Ovary (tissue), 9 donors: ENCODE results near the gene YAP1. TPM values are rescaled to one million over a fixed set of nuclear protein-coding genes. Genes with fewer than 3 reads are reported as not detected.
A peak's percentile ranks its signal among the peaks of the same experiment; 100 is the strongest.

ENCODE experiments used
- DNase-seq, 5 donors: peaks; one replicate each; pipeline ENCODE4 v3.0.0-alpha.2; 2019 to 2020
- H3K27ac ChIP-seq, 2 donors: fragments of 200-600 bp; one replicate each; pipeline versions ENCODE4 v1.5.1 to v1.8.0; 2019 to 2022
- H3K27me3 ChIP-seq: fragments of 200-600 bp; one replicate; pipeline ENCODE4 v1.8.0; 2022
- H3K36me3 ChIP-seq: fragments of 200-600 bp; sonication (generic); one replicate; pipeline ENCODE4 v1.5.1; 2019
- H3K4me1 ChIP-seq: one replicate; pipeline ENCODE4 v1.8.1; 2013; ENCODE audit warnings: mild to moderate bottlenecking, moderate library complexity; ENCODE audit not compliant: insufficient read depth
- H3K4me3 ChIP-seq: fragments of 200-600 bp; sonication (generic); one replicate; pipeline ENCODE4 v1.5.1; 2017
- H3K9me3 ChIP-seq, 2 donors: fragments of 200-600 bp in 1 of 2; sonication (generic) in 1 of 2; one replicate each; pipeline versions ENCODE4 v1.5.1 to v1.8.1; 2013 to 2019; ENCODE audit warnings: mild to moderate bottlenecking in 1 of 2, moderate library complexity in 1 of 2
- EP300 ChIP-seq: sonication (generic); formaldehyde crosslinking; IDR thresholded peaks from one replicate; pipeline ENCODE4 v1.6.1; 2017; ENCODE audit warnings: antibody characterized with exemption
- POLR2A ChIP-seq: fragments of 450-650 bp; IDR thresholded peaks from one replicate; pipeline ENCODE4 v1.6.1; 2017; ENCODE audit warnings: antibody characterized with exemption, mild to moderate bottlenecking, moderate library complexity
- WGBS, 3 donors: extraction: QIAGEN DNeasy Blood & Tissue Kit in 1 of 3; methylation state at CpG; one replicate each; pipeline versions ENCODE4 v1.1.5 to v1.1.7; 2013 to 2017; 5-methylcytosine and 5-hydroxymethylcytosine counted together
- intact Hi-C, 4 donors: fragments of 100-400 bp; cut with DNase I; formaldehyde crosslinking; loops; one replicate each; pipeline versions ENCODE4 v1.11.0 to v1.15.1; 2022 to 2023
- polyA plus RNA-seq, 2 donors: library from polyadenylated mRNA; stranded (reverse); fragments of 200-250 nt in 1 of 2; fragments of 350-450 nt in 1 of 2; fragmentation: Illumina TruSeq in 1 of 2; extraction: RNeasy Lipid Tissue Mini Kit (QIAGEN cat#74804) in 1 of 2; gene quantifications; one replicate each; pipeline ENCODE4 v1.2.3, GENCODE V29; 2013 to 2014
- total RNA-seq, 7 donors: library from RNA; depleted of rRNA in 2 of 7; stranded (reverse); fragments of >200 nt in 2 of 7; fragmentation: NEBNext Ultra II Directional in 3 of 7; extraction: Animal tissue kit (Norgen Biotek cat#: 25700) in 3 of 7; gene quantifications; one replicate each; pipeline versions ENCODE4 v1.1.0 to v1.2.4, GENCODE V29; 2016 to 2023
- TF ChIP-seq, protein P1 (sequence below), 3 donors: fragments of 450-650 bp in 2 of 3; fragments of 200-600 bp in 1 of 3; IDR thresholded peaks; one replicate each; pipeline versions ENCODE4 v1.5.1 to v1.8.0; 2016 to 2022; ENCODE audit warnings: antibody characterized with exemption in 3 of 3, mild to moderate bottlenecking in 1 of 3
- donor health status: DM: no; HTN: no; CAD: no; lungs with moderate emphysema.
- donor health status: DM: no; HTN: no; CAD: no.
- donor health status: Bipolar disorder and iron deficiency.
- donor health status: DM: yes; HTN: yes; CAD: no.
- donor health status: DM: no; HTN: no; CAD: no.
- donor health status: DM: yes; HTN: yes; CAD: no.

YAP1 gene
- total and polyA plus RNA-seq, 9 donors, result 70.3 to 184 (median 147) TPM

DNA sequence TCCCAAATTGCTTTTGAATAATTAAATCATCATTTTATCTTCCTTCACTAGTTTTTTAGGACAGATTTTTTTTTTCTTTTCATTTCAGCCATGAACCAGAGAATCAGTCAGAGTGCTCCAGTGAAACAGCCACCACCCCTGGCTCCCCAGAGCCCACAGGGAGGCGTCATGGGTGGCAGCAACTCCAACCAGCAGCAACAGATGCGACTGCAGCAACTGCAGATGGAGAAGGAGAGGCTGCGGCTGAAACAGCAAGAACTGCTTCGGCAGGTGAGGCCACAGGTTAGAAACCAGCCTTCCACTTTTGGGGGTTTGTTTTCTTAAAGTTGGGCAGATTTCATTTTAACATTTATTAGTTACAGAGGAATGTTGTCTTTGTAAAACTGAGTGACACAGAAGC is 95.6 kb downstream of the YAP1 start:
- DNase-seq, result no peak
- intact Hi-C loops, result no loop called here
- TF ChIP-seq POLR2A (no peak), EP300 (no peak)
- TF ChIP-seq, protein P1, sequence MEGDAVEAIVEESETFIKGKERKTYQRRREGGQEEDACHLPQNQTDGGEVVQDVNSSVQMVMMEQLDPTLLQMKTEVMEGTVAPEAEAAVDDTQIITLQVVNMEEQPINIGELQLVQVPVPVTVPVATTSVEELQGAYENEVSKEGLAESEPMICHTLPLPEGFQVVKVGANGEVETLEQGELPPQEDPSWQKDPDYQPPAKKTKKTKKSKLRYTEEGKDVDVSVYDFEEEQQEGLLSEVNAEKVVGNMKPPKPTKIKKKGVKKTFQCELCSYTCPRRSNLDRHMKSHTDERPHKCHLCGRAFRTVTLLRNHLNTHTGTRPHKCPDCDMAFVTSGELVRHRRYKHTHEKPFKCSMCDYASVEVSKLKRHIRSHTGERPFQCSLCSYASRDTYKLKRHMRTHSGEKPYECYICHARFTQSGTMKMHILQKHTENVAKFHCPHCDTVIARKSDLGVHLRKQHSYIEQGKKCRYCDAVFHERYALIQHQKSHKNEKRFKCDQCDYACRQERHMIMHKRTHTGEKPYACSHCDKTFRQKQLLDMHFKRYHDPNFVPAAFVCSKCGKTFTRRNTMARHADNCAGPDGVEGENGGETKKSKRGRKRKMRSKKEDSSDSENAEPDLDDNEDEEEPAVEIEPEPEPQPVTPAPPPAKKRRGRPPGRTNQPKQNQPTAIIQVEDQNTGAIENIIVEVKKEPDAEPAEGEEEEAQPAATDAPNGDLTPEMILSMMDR (IDR thresholded peaks at IDR 0.05), result no peak
- H3K27me3 ChIP-seq, result no peaks in the 10 kb centered on the region
- no peaks in the 10 kb centered on the region for H3K36me3 ChIP-seq
- H3K27ac ChIP-seq, result no peak overlapping the region
- 92 to 96% (median 95%) methylated on average over 4 of the region's 4 CpGs for WGBS, 3 donors
- H3K9me3 ChIP-seq, result no peaks in the 10 kb centered on the region
- no peak overlapping the region for H3K4me3 ChIP-seq
- H3K4me1 ChIP-seq, result peaks cover 1% of the 10 kb centered on the region

DNA sequence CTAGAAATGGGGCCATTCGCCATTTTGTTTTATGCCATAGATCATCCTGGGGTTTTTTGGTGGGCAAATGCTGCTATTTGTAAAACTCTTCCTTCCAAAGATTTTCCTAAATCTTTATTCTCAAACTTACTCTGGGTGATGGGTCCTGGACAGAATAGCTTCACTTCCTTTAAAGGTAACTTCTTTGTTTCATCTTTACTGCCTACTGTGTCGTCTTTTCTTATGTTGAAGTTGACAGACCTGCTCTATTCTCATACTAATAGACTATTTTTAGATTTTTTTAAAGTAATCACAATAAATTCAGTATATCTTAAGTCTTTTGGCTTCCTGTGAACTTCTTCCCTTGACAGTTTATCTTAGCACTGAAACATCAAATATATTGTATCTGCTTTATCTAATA is 98.6 kb downstream of the YAP1 start:
- DNase-seq, result no peak
- Histone ChIP-seq H3K27me3 (no peaks in the 10 kb centered on the region), H3K4me3 (no peak overlapping the region), H3K4me1 (no peaks in the 10 kb centered on the region), H3K36me3 (no peaks in the 10 kb centered on the region), H3K9me3 (no peaks in the 10 kb centered on the region), H3K27ac (no peak overlapping the region)
- WGBS, 3 donors, result 93 to 98% (median 94%) methylated on average over 2 of the region's 2 CpGs
- intact Hi-C loops, result no loop called here
- TF ChIP-seq, protein P1 (IDR thresholded peaks at IDR 0.05), result no peak
- TF ChIP-seq EP300, result no peak
- no peak for TF ChIP-seq POLR2A

DNA sequence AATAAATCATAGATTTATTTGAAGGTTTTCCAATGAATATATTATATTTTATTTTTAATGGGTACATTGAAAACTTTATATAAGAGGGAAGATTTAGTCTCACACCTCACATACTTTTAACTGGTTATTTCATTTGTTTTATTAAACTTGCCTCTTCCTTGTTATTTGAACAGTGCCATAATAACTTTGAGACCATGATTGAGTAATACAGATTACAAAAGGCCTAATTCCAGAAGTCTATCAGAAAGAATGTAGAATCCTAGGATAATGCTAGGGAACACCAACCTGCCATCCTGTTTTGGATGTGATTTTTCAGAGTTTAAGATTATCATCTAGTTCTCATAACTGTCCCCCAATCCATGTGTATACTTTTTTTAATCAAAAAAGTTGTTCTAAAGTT is 104.4 kb downstream of the YAP1 start:
- Histone ChIP-seq H3K27ac (no peak overlapping the region), H3K4me3 (no peak overlapping the region), H3K9me3 (no peaks in the 10 kb centered on the region), H3K36me3 (no peaks in the 10 kb centered on the region), H3K27me3 (no peaks in the 10 kb centered on the region), H3K4me1 (peaks cover 5% of the 10 kb centered on the region)
- intact Hi-C loops, result loop anchor here in 1 of 4 donors (10.0 kb wide), 1 partner anchor 100 kb away; the partner anchor contains the start of gene YAP1
- no peak for DNase-seq
- TF ChIP-seq POLR2A (no peak), EP300 (no peak)
- TF ChIP-seq, protein P1 (IDR thresholded peaks at IDR 0.05), result no peak

DNA sequence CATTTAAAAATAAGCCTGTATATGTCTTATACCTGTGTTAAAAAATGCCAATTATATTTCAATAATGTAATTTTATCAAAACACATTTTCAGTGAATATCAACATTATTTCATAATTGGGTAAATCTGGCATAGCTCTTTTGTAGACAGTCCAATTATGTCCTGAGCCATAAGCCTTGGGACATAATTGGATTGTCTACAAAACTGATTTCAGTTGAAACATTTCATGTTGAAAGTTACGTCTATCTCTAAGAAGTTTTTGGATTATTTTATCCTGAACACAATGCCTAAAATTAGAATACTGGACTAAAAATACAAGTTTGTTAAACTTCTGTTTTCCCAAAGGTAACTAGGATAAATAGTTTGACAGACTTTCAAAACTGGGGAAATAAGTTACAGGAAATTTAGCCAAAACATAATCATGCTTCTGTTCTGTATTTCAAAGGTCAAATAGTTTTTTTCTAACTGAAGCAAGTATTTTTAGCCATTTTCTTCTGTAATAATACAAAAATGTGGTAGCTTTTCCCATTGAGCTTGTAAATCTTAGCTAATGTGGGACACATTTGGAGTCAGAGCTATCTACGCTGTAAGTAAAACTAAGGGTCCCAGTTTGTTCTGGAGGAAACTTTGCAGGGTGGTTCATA is 106.3 kb downstream of the YAP1 start:
- intact Hi-C loops, result loop anchor here in 1 of 4 donors (10.0 kb wide), 1 partner anchor 102 kb away; the partner anchor contains the start of gene YAP1
- H3K4me1 ChIP-seq, result peaks cover 7% of the 10 kb centered on the region

More for the DNA sequence above, 106.3 kb downstream of the YAP1 start:
- Histone ChIP-seq H3K9me3 (no peaks in the 10 kb centered on the region), H3K27ac (peak overlapping the region in 1 of 2 donors; percentile 41), H3K36me3 (no peaks in the 10 kb centered on the region), H3K27me3 (no peaks in the 10 kb centered on the region), H3K4me3 (no peak overlapping the region)
- DNase-seq, result no peak
- TF ChIP-seq, protein P1 (IDR thresholded peaks at IDR 0.05), result no peak
- TF ChIP-seq POLR2A (no peak), EP300 (no peak)
- WGBS, 3 donors, result 7 to 11% (median 8%) methylated on average over 2 of the region's 2 CpGs
